ENCODE data around the gene SH3BP5.
A peak's percentile ranks its signal among the peaks of the same experiment; 100 is the strongest.

SH3BP5 gene

DNA sequence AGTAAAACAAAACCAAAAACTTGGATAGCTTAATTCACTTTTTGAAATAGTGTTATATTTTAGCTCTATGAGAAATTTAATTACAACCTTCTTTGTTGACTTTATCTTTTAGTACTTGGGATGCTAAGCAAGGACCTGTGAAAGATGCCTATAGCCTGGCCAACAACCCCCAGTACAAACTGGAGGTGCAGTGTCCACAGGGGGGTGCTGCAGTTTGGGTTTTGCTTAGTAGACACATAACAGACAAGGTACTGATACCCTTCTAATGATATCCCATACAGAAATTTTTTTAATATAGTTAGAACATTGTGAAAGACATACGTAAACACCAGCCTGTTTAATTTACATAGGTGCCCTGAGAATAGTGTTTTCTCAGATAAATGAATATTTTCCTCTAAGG, 91.0 kb downstream of the SH3BP5 start:
- DNase-seq: peak; percentile 39

- DNase-seq: no peak
Observed at GRCh38 chr3:15229262-15229661, 103.1 kb downstream of the SH3BP5 start.

DNA sequence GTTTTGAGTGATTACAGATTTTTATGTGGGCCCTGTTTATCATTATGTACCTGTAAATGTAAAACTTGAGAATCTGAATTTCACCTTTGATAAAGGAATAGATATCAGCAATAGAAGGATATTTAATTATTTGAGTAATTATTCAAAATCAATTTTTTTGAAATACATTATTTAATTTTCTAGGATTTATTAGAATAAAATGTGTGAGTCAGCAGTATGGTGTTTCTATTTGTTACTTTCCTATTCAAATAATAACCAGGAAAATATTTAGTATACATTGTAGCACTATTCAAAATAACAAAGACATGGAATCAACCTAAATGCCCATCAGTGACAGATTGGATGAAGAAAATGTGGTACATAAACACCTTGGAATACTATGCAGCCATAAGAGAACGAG, 104.2 kb downstream of the SH3BP5 start:
- no peak for DNase-seq

GRCh38 chr3:15223685-15224572, 108.5 kb downstream of the SH3BP5 start:
- DNase-seq: no peak

DNA sequence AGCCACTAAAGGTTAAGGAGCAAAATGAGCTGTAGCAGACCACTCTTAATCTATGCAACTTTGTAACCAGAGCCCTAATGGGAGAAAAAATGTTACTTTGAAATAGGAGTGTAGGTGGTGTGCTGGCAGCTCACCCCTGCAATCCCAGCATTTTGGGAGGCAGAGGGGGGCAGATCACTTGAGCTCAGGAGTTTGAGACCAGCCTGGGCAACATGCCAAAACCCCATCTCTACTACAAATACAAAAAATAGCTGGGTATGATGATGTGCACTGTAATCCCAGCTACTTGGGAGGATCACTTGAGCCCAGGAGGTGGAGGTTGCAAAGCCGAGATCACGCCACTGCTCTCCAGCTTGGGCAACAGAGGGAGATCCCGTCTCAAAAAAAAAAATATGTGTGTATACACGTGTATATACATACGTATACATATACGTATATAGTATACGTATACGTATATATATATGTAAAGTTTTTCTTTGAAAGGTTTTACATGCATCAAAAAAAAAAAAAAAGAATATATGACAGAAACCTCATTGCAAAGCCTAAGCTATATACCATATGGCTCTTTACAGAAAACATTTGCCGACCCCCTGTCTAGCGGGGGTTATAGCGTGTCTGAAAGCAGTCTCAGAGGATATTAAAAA, 110.7 kb downstream of the SH3BP5 start:
- DNase-seq: no peak

DNA sequence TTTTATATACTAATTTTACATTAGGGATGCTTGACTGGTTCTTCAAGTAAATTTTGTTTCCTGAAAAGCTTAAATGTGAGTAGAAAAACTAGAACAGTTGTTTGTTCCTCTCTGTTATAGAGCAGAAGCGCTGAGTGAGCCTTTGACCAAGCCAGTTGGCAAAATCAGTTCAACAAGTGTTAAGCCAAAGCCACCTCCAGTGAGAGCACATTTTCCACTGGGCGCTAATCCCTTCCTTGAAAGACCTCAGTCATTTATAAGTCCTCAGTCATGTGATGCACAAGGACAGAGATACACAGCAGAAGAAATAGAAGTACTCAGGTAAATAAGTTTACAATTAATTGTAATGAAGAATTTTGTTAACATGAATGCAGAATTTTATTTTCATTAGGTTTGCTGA, 111.7 kb downstream of the SH3BP5 start:
- no peak for DNase-seq

GRCh38 chr3:15220056-15220455, 112.3 kb downstream of the SH3BP5 start:
- DNase-seq: no peak

DNA sequence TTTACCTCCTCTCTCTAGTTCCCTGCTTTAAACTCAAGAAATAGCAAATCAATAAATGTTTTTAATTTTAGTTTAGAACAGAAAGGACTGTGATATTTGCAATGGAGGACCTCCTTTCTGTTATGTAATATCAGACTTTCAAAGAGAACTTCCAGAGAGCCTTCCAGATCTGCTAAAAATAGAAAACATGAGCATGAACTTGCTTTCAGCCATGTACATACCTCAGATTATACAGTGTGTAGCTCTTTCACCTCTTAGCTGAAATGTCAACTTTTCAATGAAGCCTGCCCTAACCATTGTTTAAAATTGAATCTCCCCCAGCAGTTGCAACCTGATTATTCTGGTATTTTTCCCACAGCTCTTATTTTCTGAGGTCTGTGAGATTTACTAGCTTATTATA, 113.7 kb downstream of the SH3BP5 start:
- DNase-seq: no peak

- no peak for DNase-seq
Observed at GRCh38 chr3:15217841-15218267, 114.5 kb downstream of the SH3BP5 start.

DNA sequence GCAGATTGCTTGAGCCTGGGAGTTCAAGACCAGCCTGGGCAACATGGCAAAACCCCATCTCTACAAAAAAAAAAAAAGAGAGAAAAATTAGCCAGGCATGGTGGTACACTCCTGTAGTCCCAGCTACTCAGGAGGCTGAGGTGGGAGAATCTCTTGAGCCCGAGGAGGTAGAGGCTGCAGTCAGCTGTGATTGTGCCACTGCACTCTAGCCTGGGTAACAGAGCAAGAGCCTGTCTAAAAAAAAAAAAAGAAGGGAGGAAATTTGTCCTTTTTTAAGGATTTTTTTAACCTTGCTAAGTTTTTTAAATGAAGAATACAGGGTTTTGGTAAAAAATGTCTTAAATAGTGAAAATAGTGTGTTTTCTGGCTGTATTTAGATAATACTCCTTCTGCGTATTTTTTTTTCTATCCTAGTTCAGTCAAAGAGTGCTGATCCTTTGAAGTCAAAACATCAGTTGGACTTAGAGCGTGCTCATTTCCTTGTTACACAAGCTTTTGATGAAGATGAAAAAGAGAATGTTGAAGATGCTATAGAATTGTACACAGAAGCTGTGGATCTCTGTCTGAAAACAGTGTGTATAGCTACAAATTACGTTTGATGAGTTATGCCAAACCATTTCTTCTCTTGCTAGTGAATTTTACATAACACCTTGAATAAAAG, 115.2 kb downstream of the SH3BP5 start:
- no peak for DNase-seq

- DNase-seq: peak; percentile 43
Observed at GRCh38 chr3:15216501-15216900, 115.9 kb downstream of the SH3BP5 start.

DNA sequence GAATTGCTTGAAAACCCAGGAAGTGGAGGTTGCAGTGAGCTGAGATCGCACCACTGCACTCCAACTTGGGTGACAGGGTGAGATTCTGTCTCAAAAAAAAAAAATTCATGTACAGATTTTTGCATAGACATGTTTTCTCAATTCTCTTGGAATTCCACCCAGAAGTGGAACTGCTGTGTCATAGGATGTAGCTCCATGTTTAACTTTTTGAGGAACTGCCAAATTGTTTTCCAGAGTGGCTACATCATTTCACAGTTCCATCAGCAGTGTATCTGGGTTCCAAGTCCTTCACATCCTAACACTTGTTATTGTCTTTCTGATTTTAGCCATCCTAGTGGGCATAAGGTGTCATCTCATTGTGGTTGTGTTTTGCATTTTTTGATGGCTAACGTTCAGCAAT, 116.4 kb downstream of the SH3BP5 start:
- DNase-seq: peak; percentile 31

DNA sequence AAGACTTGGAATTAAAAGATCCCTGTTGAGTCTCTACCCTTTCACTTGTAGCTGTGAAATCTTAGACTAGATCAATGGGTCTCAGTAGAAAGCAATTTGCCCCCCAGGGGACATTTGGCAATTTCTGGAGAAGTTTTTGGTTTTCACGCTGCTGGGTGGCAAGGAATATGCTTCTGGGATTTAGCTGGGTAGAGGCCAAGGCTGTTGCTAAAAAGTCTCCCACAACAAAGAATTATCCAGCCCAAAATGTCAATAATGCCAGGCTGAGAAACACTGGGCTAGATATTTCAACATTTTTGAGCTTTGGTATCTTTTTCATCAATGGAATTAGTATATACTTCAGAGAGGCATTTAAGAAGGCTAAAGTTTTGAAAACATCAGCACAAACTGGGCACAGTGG, 117.6 kb downstream of the SH3BP5 start:
- DNase-seq: no peak

- no peak for DNase-seq
Observed at GRCh38 chr3:15211937-15212336, 120.4 kb downstream of the SH3BP5 start.

DNA sequence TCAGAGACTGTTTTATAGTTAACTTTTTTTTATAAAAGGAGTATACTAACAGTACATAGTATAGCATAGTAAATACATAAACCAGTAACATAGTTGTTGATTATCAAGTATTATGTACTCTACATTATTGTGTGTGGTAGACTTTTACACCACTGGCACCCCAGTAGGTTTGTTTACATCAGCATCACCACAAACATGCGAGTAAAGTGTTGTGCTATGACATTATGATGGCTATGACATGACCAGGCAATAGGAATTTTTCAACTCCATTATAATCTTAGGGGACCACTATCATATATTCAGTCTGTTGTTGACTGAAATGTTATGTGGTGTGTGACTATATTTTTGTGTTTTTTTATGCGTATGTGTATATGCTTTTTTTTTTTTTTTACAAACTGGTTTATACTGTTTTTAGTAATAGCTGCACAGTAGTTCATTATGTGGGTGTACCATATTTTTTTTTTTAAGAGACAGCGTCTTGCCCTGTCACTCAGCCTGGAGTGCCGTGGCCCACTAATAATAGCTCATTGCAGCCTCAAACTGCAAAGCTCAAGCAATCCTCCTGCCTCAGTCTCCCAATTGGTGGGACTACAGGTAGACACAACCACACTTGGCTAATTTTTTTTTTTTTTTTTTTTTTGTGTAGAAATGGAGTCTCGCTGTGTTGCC, 124.4 kb downstream of the SH3BP5 start:
- no peak for DNase-seq

- peak; percentile 26 for DNase-seq
Observed at GRCh38 chr3:15206662-15207576, 125.5 kb downstream of the SH3BP5 start.

DNA sequence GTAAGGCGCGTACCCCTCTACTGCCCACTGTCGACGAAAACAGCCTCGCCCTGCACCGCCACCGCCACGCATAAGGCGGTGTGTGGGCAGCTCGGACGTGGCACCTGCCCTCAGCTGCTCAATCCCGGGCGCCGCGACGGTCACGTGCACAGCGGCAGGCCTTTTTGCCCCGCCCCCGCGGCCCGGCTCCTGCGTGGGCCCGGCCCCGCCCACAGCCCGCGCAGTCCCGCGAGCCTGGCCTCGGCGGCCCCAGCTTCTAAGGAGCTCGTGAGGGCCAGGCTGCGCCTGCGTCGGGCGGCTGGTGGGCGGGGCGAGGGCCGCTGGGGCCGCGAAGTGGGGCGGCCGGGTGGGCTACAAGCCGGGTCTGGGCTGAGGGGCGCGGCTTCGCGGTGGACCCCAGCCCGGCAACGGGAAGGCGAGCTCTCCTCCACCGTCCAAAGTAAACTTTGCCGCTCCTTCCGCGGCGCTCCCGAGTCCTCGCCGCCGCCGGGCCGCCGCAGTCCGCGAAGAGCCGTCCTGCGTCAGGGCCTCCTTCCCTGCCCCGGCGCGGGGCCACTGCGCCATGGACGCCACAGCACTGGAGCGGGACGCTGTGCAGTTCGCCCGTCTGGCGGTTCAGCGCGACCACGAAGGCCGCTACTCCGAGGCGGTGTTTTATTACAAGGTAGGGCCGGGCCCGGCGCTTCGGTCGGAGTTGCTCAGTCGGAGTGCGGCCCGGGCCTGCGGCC, 126.3 kb downstream of the SH3BP5 start, which contains the start of gene CAPN7:
CAPN7 (plus strand) TSS at position 313 of the 728 bp plus-strand sequence; CDS start at position 563, 250 bp downstream.
- peak; percentile 95 for DNase-seq

DNA sequence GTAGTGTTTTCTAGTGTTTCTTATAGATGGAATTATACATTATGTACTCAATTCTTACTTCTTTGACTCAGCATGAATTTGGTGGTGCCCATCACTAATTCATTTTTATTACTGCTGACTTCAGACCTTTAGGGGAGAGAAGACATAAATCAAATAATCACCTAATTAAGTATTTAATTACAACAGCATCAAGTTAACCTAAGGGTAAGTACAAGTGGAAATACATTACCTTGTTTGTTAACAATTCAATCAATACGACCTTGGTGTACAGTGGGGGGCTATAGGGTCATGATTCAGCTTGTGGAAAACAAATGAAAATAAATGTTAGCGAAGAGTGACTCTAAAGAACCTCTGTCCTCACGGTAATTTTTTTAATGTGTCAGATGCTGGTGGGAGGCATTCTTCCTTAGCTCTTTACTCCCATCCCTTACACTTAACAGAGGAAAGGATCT, 126.9 kb downstream of the SH3BP5 start:
- no peak for DNase-seq
